ES-I3 (cell line): ENCODE measurements around the gene STK16.
A peak's percentile ranks its signal among the peaks of the same experiment; 100 is the strongest.

ENCODE experiments used
- H3K36me3 ChIP-seq: 2 replicates; pipeline ENCODE4 v1.6.1; 2013; ENCODE audit warnings: mild to moderate bottlenecking, low read length, control low read depth, moderate library complexity; ENCODE audit not compliant: insufficient read depth
- H3K4me1 ChIP-seq: 2 replicates; pipeline ENCODE4 v1.6.1; 2013; ENCODE audit warnings: mild to moderate bottlenecking, control low read depth, low read length; ENCODE audit not compliant: insufficient read depth
- H3K9ac ChIP-seq: 2 replicates; pipeline ENCODE4 v1.6.1; 2013; ENCODE audit warnings: low read depth, mild to moderate bottlenecking, low read length, moderate library complexity
- H3K9me3 ChIP-seq: 2 replicates; pipeline ENCODE4 v1.6.1; 2013; ENCODE audit warnings: mild to moderate bottlenecking, low read length, moderate library complexity; ENCODE audit not compliant: control insufficient read depth, insufficient read depth

The STK16 gene

GRCh38 chr2:219207884-219208740, 37.2 kb upstream of the STK16 start:
- Histone ChIP-seq H3K36me3 (no peaks in the 10 kb centered on the region; the same call in 1 of the 2 replicates), H3K9ac (no peak overlapping the region), H3K4me1 (peaks cover 5% of the 10 kb centered on the region; the same call in 1 of the 2 replicates), H3K9me3 (no peaks in the 10 kb centered on the region)

- H3K4me1 ChIP-seq, result peaks cover 5% of the 10 kb centered on the region; the same call in 1 of the 2 replicates
These were observed 35.8 kb upstream of the STK16 start for GRCh38 chr2:219209236-219210195.

DNA sequence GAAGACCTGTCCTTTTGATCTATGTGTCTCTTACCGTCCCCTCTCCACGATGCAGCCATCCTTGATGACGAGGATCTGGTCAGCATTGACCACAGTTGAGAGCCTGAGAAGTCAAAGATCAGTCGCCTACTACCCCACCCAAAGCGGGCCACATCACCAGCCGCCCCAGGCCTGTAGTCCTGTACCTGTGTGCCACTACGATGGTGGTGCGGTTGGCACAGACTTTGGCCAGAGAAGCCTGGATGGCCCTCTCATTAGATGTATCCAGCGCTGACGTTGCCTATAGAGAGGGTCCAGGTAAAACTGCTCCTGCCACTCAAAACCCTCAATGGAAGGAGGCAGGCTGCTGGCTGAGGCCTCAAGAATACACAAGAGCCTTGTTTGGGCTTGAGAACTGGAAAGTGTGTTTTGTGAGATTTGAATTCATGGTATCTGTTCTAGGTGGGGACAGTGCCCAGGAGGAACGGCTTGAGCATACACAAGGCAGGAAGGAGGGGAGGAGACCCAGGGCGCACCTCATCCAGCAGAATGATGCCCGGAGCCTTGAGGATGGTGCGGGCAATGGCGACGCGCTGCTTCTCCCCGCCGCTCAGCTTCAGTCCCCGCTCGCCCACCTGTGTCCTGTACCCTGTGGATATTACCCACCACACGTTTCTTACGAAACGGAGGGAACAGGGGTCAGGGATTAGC, 34.9 kb upstream of the STK16 start:
- Histone ChIP-seq H3K36me3 (peaks cover 8% of the 10 kb centered on the region), H3K9ac (no peak overlapping the region), H3K9me3 (no peaks in the 10 kb centered on the region), H3K4me1 (peaks cover 5% of the 10 kb centered on the region; the same call in 1 of the 2 replicates)

More at GRCh38 chr2:219209236-219210195, 35.8 kb upstream of the STK16 start:
- Histone ChIP-seq H3K9me3 (no peaks in the 10 kb centered on the region), H3K9ac (no peak overlapping the region), H3K36me3 (peaks cover 5% of the 10 kb centered on the region)

DNA sequence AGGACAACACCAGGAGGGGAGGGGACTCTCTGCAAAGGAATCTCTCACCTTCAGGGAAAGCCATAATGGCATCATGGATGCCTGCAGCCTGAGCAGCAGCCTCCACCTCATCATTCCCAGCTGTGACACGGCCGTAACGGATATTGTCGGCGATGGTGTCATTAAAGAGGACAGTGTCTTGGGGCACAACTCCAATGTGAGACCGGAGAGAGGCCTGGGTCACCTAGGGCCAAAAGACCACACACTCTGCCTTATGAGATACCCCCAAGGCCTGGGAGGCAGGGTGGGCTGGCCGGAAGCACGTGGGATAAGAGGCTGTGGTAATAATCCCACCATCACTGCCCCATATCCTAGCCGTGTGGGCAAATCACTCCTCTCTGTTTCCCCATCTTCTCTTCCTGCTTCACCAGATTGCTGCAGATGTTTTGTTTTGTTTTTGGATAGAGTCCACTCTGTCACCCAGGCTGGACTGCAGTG, 34.4 kb upstream of the STK16 start:
- Histone ChIP-seq H3K9ac (no peak overlapping the region), H3K9me3 (no peaks in the 10 kb centered on the region), H3K36me3 (peaks cover 8% of the 10 kb centered on the region), H3K4me1 (peaks cover 5% of the 10 kb centered on the region; the same call in 1 of the 2 replicates)

DNA sequence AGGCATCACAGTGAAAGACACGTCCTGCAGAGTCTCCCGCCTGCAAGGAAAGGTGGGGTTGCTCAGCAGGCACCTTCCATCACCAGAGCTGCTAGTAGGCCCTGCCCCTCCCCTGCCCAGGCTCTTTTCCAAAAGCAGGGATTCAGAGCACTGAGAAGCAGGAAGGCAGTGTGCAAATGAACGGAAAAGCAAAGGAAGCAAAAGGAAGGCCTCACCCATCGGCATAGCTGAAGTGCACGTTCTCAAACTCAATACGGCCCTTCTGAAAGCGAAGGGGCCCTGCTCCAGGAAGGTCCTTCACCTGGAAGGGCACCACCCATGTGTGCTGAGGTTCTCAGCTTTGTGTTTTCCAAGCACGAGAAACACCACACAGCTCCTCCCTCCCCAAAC, 32.3 kb upstream of the STK16 start:
- no peaks in the 10 kb centered on the region for H3K9me3 ChIP-seq
- peaks cover 8% of the 10 kb centered on the region; the same call in 1 of the 2 replicates for H3K4me1 ChIP-seq
- H3K36me3 ChIP-seq, result peaks cover 8% of the 10 kb centered on the region
- H3K9ac ChIP-seq, result no peak overlapping the region

- Histone ChIP-seq H3K9ac (no peak overlapping the region), H3K4me1 (peaks cover 8% of the 10 kb centered on the region; the same call in 1 of the 2 replicates), H3K36me3 (peaks cover 8% of the 10 kb centered on the region), H3K9me3 (no peaks in the 10 kb centered on the region)
These were observed 31.7 kb upstream of the STK16 start for GRCh38 chr2:219213486-219214071.

GRCh38 chr2:219214141-219214540, 31.1 kb upstream of the STK16 start:
- no peaks in the 10 kb centered on the region for H3K9me3 ChIP-seq
- peaks cover 10% of the 10 kb centered on the region; the same call in 1 of the 2 replicates for H3K4me1 ChIP-seq
- H3K36me3 ChIP-seq, result peaks cover 8% of the 10 kb centered on the region
- H3K9ac ChIP-seq, result no peak overlapping the region

- H3K36me3 ChIP-seq, result peaks cover 8% of the 10 kb centered on the region
- H3K9me3 ChIP-seq, result no peaks in the 10 kb centered on the region
- H3K4me1 ChIP-seq, result peaks cover 13% of the 10 kb centered on the region; the same call in 1 of the 2 replicates
These were observed 30.5 kb upstream of the STK16 start for GRCh38 chr2:219214786-219215185.

DNA sequence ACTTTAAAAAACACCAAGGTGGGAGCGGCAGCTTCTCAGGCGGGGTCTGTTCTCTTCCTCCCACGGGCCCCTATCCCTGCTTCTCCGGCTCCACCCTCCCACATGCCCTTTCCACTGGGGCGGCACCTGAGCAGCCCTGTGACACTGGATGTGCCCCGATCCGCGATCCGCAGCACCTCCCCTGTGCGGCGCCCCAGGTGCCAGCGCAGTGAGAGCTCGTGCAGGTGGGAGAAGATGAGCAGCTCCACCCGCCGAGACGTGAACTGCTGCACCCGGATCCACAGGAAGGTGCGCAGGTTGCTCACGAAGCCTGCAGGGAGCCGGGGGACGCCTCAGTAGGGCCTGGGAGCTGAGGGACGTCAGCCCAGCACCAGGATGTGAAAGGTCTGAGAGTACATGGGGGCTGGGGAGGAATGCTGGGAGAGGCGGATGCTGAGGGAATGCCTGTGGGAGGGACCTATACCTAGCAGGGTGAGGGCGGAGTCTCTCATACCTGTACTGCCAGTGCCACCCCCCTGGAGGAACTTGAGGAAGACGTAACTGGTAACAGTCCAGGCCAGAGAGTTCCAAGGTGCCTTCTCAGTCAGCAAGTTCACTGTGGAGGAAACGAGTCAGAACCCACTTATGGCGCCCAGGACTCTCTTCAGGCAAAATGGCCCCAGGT, 29.3 kb upstream of the STK16 start:
- no peak overlapping the region for H3K9ac ChIP-seq
- no peaks in the 10 kb centered on the region for H3K9me3 ChIP-seq
- peaks cover 8% of the 10 kb centered on the region for H3K36me3 ChIP-seq
- H3K4me1 ChIP-seq, result peaks cover 13% of the 10 kb centered on the region; the same call in 1 of the 2 replicates

More at GRCh38 chr2:219214786-219215185, 30.5 kb upstream of the STK16 start:
- H3K9ac ChIP-seq, result no peak overlapping the region

DNA sequence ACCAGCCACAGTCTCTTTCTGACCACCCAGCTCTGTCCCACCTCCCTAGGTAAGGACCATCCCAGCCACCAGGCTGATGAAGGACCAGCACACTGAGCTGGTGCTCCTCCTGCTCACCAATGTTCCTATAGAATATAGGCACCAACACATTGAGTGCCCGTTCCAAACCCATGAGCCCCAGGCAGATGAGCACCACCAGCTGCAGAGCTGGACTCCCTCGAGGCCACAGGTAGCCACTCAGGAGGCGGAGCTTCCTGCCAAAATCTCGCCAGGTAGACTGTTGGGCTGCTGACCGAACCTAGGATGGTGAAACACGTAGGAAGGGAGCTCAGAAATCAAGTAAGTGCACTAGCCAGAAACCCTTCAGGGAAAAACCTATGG, 28.8 kb upstream of the STK16 start:
- no peaks in the 10 kb centered on the region for H3K9me3 ChIP-seq
- H3K9ac ChIP-seq, result no peak overlapping the region
- H3K36me3 ChIP-seq, result peaks cover 8% of the 10 kb centered on the region
- H3K4me1 ChIP-seq, result peaks cover 13% of the 10 kb centered on the region; the same call in 1 of the 2 replicates

DNA sequence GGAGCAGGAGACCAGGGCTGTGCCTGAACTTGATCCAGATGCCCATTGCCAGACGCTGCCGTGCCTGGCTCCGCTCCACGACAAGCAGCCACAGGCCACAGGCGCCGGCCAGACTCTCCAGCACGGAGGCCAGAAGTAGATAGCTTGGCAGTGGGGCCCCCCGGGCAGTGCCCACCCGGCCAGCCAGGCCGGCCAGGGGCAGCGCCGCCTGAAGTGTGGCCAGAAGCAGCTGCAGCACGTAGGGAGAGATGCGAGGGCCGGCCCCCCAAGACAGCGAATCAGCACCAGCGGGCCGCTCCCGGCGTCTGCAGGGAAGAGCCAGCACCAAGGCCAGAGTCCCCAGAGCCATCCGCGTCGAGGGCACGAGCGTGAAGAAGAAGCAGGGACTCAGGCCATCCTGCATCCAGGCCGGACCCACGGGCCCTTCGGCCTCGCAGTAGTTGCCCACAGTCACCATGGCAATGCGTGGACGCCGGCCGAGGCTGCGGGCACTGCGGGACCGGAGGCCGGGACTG, 27.0 kb upstream of the STK16 start:
- Histone ChIP-seq H3K9me3 (no peaks in the 10 kb centered on the region), H3K36me3 (peaks cover 8% of the 10 kb centered on the region), H3K9ac (peak overlapping the region; percentile 56), H3K4me1 (peaks cover 13% of the 10 kb centered on the region; the same call in 1 of the 2 replicates)

DNA sequence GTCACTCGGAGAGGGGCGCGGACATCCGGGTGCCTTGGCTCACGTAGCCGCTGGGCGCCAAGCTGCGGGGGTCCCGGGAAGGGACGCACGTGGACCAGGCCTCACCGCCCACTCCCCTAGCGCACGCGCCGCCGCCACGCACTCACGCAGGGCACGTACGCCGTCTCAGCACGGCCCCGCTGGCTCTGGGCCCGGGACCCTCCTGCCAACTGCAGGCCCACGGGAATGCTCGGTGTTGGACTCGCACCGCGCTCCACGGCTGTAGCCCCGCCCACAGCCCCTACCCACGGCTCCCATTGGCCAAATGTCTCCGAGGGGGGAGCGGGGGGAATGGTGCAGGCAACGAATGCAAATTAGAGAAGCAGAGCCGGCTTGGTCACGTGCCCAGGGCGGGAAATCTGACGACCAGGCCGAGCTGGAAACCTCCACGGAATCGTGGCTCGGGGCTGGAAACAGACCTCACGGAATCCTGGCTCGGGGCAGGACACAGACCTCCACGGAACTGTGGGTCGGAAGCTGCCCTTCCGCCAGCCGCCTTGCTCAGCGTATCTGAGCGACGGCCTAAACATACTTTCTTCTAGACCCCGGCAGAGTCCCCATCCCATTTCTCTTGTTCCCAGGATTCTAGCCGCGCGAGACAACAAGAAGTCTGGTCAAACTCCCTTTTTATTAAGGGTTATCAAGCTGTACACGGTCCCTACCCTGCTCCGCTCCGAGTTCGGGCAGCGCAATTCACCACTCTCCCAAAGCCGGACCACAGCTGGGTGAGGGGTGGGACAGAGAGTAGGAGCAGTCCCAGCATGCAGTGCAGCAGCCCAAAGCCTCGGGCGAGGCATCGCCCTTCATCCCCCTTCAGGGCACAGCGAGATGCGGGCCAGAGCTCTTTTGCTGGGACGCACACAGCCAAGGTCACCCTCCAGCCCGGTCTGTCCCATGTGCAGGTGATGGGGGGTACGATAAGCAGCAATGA, 26.3 kb upstream of the STK16 start, which contains the start of gene ABCB6:
Gene ABCB6, minus strand, starts transcription at position 227 of the 970 bp plus-strand sequence. CDS start 285 bp downstream, outside the sequence.
- peaks cover 11% of the 10 kb centered on the region for H3K36me3 ChIP-seq
- H3K4me1 ChIP-seq, result peaks cover 13% of the 10 kb centered on the region; the same call in 1 of the 2 replicates
- peak within 1 kb of the TSS; percentile 56 for H3K9ac ChIP-seq
- no peaks in the 10 kb centered on the region for H3K9me3 ChIP-seq
